GM21367 (cell line): ENCODE data around the gene STAT5B.
"Not testable (repeated sequence)": the region's sequence is repeated elsewhere in the genome, so short reads cannot be mapped to it uniquely, and the experiment has no call there.

Experiments used
- ATAC-seq: cut with Tn5 transposase; IDR thresholded peaks from one replicate; pipeline ENCODE4 v1.9.1; 2021; ENCODE audit not compliant: unreplicated experiment

Gene STAT5B

DNA sequence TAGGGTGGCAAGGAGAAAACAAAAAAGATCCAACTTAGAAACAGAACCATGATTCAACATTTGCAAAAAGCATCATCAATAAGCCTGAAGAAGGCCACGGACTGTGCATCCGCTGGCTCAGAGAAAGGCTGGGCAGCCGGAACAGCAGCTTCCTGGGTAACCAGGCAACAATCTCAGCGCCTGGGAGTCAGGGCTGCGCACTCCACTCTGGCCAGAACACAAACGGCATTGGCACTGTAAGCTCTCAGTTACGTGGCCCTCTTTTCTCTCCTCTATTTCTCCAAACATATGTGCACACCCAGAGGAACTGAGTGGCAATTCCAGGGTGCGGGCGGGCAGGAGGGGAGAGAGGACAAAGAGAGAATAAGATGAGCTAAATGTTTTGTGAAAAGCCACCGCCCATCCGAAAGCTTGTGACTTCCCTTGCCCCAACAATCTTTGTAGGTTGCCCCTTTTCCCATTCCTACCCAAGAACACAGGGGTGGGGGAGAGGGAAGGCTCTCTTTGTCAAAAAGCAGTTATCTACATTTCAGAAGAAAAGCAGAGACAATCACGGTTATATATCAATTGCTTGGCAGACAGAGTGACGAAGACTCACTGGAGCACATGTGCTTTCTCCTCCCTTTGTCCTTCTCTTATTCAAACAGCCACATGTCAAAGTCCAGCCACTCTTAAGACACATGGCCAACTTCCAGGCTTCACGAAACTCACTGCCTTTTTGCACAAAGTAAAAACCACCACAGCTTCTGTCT lies 75.3 kb downstream of the STAT5B start:
- ATAC-seq, result no peak

DNA sequence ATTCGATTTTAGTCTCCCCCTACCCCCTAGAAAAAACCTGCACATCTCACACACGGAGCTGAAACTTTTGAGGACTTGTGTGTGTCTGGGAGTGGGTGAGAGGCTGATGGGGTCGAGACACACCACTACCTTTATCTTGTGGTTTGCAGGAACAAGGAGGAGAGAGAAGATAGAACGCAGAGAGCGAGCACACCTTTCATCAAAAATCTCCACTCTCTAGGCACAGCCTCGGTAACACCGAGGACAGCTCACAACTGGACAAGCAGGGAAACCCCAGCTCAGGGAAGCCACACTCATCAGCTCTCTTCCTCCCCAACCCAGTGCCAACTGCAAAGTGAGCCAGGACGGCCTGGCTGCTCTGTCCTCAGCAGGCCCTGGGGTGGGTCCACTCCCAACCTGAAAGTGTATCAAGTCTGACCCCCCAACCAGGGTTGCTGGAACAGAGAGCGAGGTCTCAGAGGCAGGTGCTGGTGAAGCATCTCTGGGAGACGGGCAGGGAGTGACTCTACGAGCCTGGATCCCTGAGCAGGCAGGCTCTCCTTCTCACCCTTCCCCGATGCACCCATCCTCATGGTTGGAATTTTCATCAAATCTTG lies 76.7 kb downstream of the STAT5B start:
- no peak for ATAC-seq

GRCh38 chr17:42198897-42199296 lies 77.3 kb downstream of the STAT5B start:
- ATAC-seq, result no peak

GRCh38 chr17:42197564-42198156 lies 78.5 kb downstream of the STAT5B start:
- ATAC-seq, result no peak

GRCh38 chr17:42193969-42194899 lies 82.0 kb downstream of the STAT5B start, which contains the start of gene GHDC:
TSS of gene GHDC (minus strand) at chr17:42194494. CDS start at chr17:42193581, 913 bp downstream.
- peak; percentile 50 for ATAC-seq

DNA sequence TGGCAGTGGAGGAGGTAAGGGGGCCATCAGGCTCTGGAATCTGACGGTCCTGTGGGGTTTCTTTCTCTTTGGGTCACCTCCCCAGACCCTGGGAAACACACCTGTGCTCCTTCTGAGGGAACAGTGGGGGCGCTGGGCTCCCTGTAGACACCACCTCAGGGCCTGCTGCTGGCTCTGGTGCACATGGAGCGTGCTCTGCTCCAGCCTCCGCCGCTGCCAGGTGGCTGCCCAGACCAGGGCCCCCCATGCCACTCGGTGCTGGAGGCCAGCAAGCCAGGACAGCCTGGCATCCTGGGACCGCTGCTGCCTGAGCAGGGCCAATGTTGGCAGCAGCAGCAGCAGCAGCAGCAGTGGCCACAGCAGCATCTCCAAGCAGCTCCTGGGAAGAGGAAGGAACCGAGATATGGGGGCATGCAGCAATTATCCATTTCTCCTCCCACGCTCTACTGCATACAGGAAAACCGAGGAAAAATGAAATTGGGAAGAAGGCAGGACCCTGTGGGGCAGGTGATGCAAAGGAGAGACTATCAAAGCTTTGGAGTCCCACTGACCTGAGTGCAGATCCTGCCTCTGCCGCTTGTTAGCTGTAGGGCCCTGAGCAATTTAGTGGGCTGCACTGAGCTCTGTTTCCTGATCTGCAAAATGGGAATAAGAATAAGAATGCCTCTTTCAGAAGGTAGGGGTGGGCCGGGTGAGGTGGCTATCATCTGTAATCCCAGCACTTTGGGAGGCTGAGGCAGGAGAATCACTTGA lies 82.8 kb downstream of the STAT5B start:
- no peak for ATAC-seq

- no peak for ATAC-seq
Observed at GRCh38 chr17:42192189-42193126, 83.7 kb downstream of the STAT5B start.

DNA sequence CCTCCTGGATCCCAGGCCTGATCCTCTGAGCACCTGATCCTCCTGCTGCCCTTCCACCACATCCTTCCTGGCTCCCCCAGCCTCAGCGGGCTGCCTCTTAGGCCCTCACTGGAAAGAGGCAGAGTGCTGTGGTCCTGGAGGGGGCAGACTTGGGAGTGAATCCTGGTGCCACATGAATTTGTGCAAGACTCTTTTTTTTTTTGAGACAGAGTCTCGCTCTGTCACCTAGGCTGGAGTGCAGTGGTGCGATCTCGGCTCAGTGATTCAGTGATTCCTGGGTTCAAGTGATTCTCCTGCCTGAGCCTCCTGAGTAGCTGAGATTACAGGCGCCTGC lies 84.9 kb downstream of the STAT5B start:
- ATAC-seq, result no peak

- ATAC-seq, result no peak
Observed at GRCh38 chr17:42190491-42191274, 85.5 kb downstream of the STAT5B start.

DNA sequence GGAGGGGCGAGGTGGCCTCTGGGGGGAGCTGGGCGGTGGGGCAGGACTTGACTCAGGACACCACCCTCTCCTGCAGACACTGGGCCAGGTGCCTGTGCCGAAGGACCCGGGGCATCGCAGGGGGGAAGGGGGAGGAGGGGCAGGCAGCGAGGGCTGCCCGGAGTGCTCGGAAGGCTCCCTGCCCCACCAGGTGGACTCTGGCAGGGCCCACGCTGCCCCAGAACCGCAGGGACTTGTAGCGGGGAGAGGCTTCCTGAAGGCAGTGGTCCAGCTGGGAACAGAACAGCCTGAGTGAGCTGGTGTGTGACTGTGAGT lies 86.6 kb downstream of the STAT5B start:
- no peak for ATAC-seq

DNA sequence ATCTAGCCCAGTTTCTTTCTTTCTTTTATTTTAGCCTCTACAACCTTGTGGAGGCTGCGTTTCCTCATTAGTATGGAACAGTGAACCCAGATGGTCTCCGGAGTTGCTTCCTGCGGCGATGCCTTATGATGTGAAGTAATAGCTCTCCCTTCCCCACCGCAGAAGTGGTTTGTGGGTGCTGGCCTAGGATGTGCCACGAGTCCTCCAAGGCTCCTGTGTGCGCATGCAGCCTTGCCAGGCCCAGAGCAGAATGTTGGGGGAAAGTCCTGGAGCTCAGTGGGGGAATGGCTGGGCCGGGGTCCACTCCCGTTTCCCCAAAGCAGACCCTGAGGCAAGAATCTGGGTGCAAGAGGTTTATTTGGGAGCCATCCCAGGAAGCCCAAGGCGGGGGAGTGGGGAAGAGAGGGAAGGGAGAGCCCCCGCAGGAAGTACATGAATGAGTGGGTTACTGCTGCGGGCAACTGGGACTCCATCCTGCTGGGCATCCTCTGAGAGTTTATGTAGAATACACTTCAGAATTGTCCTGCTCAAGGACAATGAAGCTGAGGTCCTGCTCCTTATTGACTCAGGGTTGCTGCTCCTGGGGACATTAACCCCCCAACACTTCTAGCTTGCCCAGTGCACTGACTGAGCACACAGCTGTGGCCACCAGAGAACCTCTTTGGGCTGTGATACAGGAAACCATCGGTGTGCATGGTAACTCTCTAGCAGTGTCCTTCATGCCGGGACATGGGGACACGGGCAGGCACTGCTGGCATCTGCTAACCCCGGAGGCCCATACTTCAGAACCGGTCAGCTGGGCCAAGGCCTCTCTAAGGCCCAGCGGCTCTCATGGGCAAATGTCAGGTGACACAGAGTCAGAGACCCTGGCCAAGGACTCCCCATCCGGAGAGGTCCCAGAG lies 87.2 kb downstream of the STAT5B start:
- ATAC-seq, result no peak

GRCh38 chr17:42187833-42188232 lies 88.4 kb downstream of the STAT5B start:
- ATAC-seq, result no peak

- not testable (repeated sequence) for ATAC-seq
Observed at GRCh38 chr17:42186191-42186590, 90.0 kb downstream of the STAT5B start.

DNA sequence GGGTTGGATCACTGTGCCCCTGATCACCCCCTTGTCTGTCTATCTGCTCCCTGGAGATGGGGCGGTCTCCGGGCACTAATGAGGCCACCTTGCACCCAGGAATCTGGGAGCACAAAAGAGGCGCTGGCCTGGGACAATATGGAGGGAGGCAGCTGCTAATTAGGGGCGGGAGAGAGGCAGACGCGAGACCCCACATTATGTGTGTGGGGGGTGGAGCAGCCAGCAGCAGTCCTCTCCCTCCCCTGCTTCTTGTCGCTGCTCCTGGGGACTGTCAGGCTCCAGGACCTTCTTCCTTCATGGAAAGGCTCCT lies 90.6 kb downstream of the STAT5B start:
- ATAC-seq, result no peak

DNA sequence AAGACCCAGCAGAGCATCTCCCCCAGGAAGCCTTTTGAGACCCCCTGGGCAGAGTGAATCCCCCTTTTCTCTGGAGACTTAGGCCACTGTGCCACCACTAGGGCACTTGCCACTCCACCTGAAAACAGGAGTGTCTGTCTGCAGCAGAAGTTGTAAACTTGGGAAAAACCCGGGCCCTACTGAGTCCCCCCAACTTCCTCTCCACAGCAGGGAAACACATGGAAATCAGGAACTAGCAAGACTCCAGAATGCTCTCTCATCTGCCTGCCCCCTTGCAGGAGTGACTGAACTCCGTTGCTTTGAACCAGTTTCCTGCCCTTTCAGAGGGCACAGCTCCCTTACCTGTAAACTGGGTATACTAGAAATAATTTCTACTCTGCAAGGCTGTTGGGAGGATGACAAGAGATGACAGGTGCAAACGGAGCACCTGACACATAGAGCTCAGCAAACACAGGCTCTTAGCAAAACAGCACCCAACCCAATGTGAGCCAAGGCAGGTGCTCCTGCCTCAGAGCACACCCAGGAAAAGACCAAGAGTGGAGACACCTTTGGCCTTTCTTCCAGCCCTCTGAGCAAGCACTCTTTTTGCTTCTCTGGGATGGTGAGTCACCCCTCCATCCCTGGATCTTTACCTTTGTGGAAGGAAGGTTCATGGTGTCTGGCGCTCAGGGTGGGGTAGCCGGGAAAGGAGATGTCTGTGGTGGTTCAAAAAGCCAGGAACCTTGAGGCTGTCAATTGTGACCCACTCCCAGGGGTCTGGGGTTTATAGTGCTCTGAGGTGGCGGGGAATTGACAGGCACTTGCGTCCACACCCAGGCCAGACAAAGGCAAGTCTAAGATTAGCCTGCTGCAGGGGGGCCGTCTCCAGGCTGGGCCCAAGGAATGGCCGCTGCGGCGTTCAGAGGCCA lies 91.2 kb downstream of the STAT5B start, which contains the start of gene HCRT:
TSS of gene HCRT (minus strand) at position 740 of the 908 bp plus-strand sequence. CDS start at position 653, 87 bp downstream.
- ATAC-seq, result no peak

GRCh38 chr17:42183741-42184711 lies 92.2 kb downstream of the STAT5B start:
- ATAC-seq, result peak; percentile 49
